ENCODE data around the gene TTL.

TTL gene

DNA sequence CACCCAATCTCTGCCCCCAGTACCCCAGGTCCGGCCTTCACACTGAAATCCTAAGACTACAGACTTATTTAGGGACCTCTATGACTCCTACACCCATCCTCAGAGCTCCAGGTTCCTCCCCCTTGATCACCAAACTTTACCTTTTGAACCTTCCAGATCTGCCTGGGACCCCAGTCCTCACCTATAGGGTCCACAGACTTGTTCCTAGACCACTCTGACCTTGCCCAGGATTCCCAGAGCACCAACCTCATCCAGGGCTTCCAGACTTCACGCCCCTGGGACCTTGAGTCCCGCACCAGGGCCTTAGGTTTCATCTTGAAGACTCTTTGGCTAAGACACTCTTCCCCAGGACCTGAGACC, 102.9 kb downstream of the TTL start:
- DNase-seq = no peak

DNA sequence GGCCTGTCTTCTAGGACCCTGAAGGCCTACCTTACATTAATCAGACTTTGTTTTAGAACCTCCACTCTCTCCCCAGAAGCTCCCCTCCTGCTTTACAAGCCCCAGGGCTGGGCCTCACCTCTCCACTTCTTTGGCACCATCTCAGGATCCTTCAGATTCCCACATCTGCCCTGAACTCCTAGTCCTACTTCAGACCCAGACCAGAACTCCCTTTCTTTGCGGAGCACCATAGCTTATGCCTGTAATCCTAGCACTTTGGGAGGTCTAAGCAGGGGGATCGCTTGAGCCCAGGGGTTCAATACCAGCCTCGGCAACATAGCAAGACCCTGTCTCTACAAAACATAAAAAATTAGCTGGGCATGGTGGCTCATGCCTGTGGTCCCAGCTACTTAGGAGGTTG, 103.4 kb downstream of the TTL start:
- DNase-seq = peak; percentile 40

DNA sequence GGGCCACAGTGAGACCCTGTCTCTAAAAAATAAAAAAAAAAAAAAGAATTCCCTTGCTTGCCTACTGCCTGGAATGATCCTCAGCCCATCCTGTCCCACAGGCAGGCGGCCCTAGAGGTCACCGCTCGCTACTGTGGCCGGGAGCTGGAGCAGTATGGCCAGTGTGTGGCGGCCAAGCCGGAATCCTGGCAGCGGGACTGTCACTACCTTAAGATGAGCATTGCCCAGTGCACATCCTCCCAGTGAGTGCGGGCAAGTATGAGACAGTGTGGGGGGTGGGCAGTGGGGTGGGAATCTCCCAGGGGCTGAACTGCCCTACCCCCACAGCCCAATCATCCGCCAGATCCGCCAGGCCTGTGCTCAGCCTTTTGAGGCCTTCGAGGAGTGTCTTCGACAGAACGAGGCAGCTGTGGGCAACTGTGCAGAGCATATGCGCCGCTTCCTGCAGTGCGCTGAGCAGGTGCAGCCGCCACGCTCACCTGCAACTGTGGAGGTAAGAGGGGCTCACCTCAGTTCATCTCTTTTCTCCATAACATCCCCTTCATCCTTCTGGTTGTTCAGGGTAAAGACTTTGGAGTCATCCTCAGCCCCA, 104.0 kb downstream of the TTL start:
- peak; percentile 45 for DNase-seq

DNA sequence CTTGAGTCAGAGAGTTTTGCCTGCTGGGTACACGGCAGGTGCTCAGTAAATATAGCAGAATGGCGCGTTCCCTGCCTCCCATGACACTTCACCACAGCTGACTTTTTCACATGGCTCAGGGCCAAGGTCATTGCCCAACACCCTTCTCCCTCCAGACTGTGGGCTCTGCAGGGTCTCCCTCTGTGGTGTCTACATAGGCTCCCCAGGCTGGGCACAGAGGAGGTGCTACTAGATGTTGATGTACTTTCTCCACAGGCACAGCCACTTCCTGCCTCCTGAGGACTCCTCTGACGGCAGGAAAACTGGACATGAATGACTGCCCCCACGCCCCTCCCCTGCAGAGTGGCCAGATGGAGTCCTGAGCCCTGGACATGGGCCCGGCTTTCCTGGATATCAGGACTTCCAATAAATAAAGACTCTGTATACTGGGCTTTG, 106.7 kb downstream of the TTL start:
- DNase-seq = no peak
